ENCODE measurements around the gene BPIFB6. TPM values are rescaled to one million over a fixed set of nuclear protein-coding genes. Genes with fewer than 3 reads are reported as not detected.

BPIFB6 gene
- total RNA-seq: not detected
- not detected for polyA plus RNA-seq
- not detected for total RNA-seq

DNA sequence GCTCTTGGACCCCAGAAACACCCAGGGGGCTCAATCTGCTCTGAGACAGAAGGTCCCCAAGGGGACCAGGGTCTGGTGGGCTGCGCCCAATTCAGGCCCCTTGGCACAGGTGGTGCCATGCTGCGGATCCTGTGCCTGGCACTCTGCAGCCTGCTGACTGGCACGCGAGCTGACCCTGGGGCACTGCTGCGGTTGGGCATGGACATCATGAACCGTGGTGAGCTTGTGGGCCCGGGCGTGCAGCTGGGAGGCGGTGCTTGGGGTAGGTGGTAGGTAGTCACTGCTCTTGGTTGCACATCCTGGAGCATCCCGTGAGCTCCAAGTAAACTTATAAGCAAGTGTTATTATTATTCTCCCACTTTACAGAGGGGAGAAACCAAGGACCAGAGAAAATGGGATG, at the start of gene BPIFB6:
Gene BPIFB6 (plus strand): TSS at position 118 of the 400 bp plus-strand sequence. CDS start 0 bp downstream, at position 118.
- H3K4me3 ChIP-seq (ENCODE audit: low read length): no peak within 1 kb of the TSS
- H3K9me3 ChIP-seq (ENCODE audit: control insufficient read depth in 2 of 3, low read length in 3 of 3): peaks cover 0 to 10% (median 0%) of the 10 kb centered on the region in 3 experiments
- no peaks in the 10 kb centered on the region for H3K4me1 ChIP-seq (ENCODE audit: control insufficient read depth in 2 of 2, insufficient read depth in 2 of 2, low read length in 2 of 2)
- peak within 1 kb of the TSS in 1 of 9 donors; percentile 12 for H3K27ac Mint-ChIP-seq
- POLR2A ChIA-PET: no interaction called here
- peaks cover 0 to 5% (median 0%) of the 10 kb centered on the region in 7 donors for H3K4me1 Mint-ChIP-seq
- H3K27me3 Mint-ChIP-seq: no peaks in the 10 kb centered on the region
- peaks cover 0 to 17% (median 6%) of the 10 kb centered on the region in 11 donors for H3K9me3 Mint-ChIP-seq
- intact Hi-C loops (cut with micrococcal nuclease): no loop called here
- CTCF ChIA-PET: no interaction called here
- H3K36me3 ChIP-seq (ENCODE audit: control insufficient read depth in 2 of 3, insufficient read depth in 3 of 3, low read length in 3 of 3): no peaks in the 10 kb centered on the region
- DNase-seq (no peak), ATAC-seq (no peak)
- no peak within 1 kb of the TSS for H3K4me3 Mint-ChIP-seq
- H3K36me3 Mint-ChIP-seq: peaks cover 0 to 9% (median 3%) of the 10 kb centered on the region in 5 donors
- H3K27ac ChIP-seq (ENCODE audit: low read depth, low read length): no peak within 1 kb of the TSS
- no peaks in the 10 kb centered on the region for H3K27me3 ChIP-seq (ENCODE audit: control insufficient read depth in 2 of 2, insufficient read depth in 2 of 2, low read length in 2 of 2)

DNA sequence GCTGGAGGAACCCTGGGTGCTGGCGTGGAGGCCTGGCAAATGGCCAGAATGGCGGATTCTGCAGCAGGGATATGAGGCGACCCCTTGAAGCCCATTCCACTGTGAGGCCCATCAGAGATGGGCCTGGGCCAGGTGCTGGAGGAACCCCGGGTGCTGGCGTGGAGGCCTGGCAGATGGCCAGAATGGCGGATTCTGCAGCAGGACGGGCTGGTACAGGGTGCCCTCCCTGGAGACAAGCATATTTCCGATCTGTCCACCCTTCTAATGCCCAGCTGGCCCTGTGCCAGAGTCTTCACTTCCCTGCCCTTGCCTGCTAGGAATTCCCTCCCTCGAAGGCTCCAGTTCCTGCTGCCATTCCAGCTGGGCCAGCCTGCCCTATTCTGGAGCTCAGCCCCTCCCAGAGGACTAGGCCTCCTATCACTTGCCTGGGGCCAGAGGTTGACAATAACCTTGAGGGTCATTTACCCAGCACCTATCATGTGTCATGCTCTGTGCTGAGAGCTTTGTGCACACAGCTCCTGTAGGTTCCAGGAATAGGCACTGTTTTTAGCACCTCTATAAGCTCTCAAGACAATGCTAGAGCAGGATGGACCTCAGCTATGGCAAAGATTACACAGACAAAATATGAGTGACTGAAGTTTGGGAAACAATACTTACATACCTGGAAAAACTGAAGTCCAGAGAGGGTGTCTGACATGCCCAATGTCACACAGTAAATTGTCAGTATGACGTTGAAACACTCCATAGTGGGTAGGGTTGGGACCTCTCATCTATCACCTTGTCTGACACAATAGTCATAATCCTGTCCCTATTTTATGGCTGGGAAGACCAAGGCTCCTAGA, 48.6 kb upstream of the BPIFB6 start:
- DNase-seq: no peak
- POLR2A ChIA-PET: interaction anchor here (1.0 to 7.2 kb wide), 2 partner anchors 12 to 163 kb away, joined by 3 to 61 read pairs; no protein-coding TSS in a partner anchor
- H3K4me1 Mint-ChIP-seq: peaks cover 3 to 56% (median 50%) of the 10 kb centered on the region in 7 donors
- Histone ChIP-seq H3K4me1 (ENCODE audit: control insufficient read depth in 2 of 2, insufficient read depth in 2 of 2, low read length in 2 of 2) (peaks cover 0 to 2% of the 10 kb centered on the region in 2 donors), H3K4me3 (ENCODE audit: low read length) (no peak overlapping the region), H3K9me3 (ENCODE audit: control insufficient read depth in 2 of 3, low read length in 3 of 3) (no peaks in the 10 kb centered on the region), H3K36me3 (ENCODE audit: control insufficient read depth in 2 of 3, insufficient read depth in 3 of 3, low read length in 3 of 3) (no peaks in the 10 kb centered on the region), H3K27me3 (ENCODE audit: control insufficient read depth in 2 of 2, insufficient read depth in 2 of 2, low read length in 2 of 2) (no peaks in the 10 kb centered on the region), H3K27ac (ENCODE audit: low read depth, low read length) (no peak overlapping the region)
- no peak for ATAC-seq
- H3K4me3 Mint-ChIP-seq: no peak overlapping the region
- H3K9me3 Mint-ChIP-seq: peaks cover 0 to 7% (median 0%) of the 10 kb centered on the region in 11 donors
- CTCF ChIA-PET: interaction anchor here (0.9 kb wide), 1 partner anchor 9 kb away, joined by 3 read pairs; no protein-coding TSS in a partner anchor
- peaks cover 0 to 1% (median 0%) of the 10 kb centered on the region in 5 donors for H3K36me3 Mint-ChIP-seq
- no peaks in the 10 kb centered on the region for H3K27me3 Mint-ChIP-seq
- H3K27ac Mint-ChIP-seq: peak overlapping the region in 6 of 9 donors; percentile 40 to 78 (median 57)
- intact Hi-C loops (cut with micrococcal nuclease): no loop called here

DNA sequence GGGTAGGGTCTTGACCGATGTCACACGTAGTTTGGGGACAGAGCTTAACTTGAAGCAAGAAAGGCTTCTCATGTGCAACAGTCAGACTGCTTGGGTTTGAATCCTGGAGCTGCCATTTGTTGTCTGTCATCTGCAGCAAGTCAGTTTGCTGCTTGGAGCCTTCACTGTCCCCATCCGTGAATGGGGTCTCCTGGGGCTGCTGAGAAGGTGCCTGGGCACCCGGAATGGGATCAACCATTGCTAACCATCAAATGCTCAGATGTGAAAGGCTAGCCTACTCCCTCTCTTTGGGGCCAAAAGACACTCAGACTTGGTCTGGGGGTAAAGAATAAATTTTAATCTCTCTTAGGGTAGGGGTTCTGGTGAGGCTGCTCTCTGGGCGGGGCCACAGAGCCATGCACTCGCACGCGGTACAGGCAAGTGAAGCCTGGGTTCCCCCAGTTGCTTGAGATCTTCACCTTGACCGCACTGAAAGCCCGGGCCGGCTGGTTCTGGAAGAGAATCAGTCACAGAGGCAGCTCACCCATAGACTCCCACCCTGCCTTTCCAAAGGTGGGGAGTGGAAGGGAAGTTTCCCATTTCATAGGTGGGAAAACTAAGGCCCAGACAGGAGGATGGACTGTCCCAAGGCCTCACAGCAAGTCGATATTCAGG, 47.9 kb upstream of the BPIFB6 start:
- ATAC-seq (no peak), DNase-seq (no peak)
- Histone ChIP-seq H3K4me3 (ENCODE audit: low read length) (no peak overlapping the region), H3K9me3 (ENCODE audit: control insufficient read depth in 2 of 3, low read length in 3 of 3) (no peaks in the 10 kb centered on the region), H3K36me3 (ENCODE audit: control insufficient read depth in 2 of 3, insufficient read depth in 3 of 3, low read length in 3 of 3) (no peaks in the 10 kb centered on the region), H3K27me3 (ENCODE audit: control insufficient read depth in 2 of 2, insufficient read depth in 2 of 2, low read length in 2 of 2) (no peaks in the 10 kb centered on the region), H3K4me1 (ENCODE audit: control insufficient read depth in 2 of 2, insufficient read depth in 2 of 2, low read length in 2 of 2) (no peaks in the 10 kb centered on the region), H3K27ac (ENCODE audit: low read depth, low read length) (no peak overlapping the region)
- ChIA-PET POLR2A (interaction anchor here (1.0 to 7.2 kb wide), 2 partner anchors 13 to 163 kb away, joined by 3 to 61 read pairs; no protein-coding TSS in a partner anchor), CTCF (interaction anchor here (0.9 kb wide), 1 partner anchor 9 kb away, joined by 3 read pairs; no protein-coding TSS in a partner anchor)
- no peak overlapping the region for H3K4me3 Mint-ChIP-seq
- H3K4me1 Mint-ChIP-seq: peaks cover 3 to 50% (median 46%) of the 10 kb centered on the region in 7 donors
- H3K27me3 Mint-ChIP-seq: no peaks in the 10 kb centered on the region
- peaks cover 0 to 5% (median 0%) of the 10 kb centered on the region in 11 donors for H3K9me3 Mint-ChIP-seq
- intact Hi-C loops (cut with micrococcal nuclease): no loop called here
- peak overlapping the region in 6 of 9 donors; percentile 15 to 67 (median 44) for H3K27ac Mint-ChIP-seq
- H3K36me3 Mint-ChIP-seq: no peaks in the 10 kb centered on the region

DNA sequence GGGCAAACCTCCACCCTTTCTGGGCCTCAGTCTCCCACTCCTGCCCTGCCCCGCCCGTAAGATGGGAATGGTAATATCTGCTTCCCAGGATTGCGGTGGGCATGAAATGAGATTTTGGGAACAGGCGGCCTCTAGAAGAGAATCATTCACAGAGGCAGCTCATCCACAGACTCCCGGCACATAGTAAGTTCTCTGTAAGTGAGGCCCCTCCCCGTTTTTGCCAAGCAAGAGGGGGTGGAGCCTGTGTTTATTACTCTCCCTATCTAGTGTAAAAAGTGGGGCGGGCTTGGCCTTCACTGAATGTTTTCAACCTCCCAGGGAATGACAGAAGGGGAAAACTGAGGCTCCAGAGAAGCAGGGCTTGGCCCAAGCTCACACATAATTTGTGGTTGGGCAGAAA, 47.3 kb upstream of the BPIFB6 start:
- Mint-ChIP-seq H3K36me3 (no peaks in the 10 kb centered on the region), H3K27ac (peak overlapping the region in 4 of 9 donors; percentile 8 to 67 (median 48)), H3K4me3 (no peak overlapping the region), H3K4me1 (peaks cover 3 to 48% (median 43%) of the 10 kb centered on the region in 7 donors), H3K9me3 (peaks cover 0 to 5% (median 0%) of the 10 kb centered on the region in 11 donors), H3K27me3 (no peaks in the 10 kb centered on the region)
- Histone ChIP-seq H3K27ac (ENCODE audit: low read depth, low read length) (no peak overlapping the region), H3K4me1 (ENCODE audit: control insufficient read depth in 2 of 2, insufficient read depth in 2 of 2, low read length in 2 of 2) (no peaks in the 10 kb centered on the region), H3K27me3 (ENCODE audit: control insufficient read depth in 2 of 2, insufficient read depth in 2 of 2, low read length in 2 of 2) (no peaks in the 10 kb centered on the region), H3K36me3 (ENCODE audit: control insufficient read depth in 2 of 3, insufficient read depth in 3 of 3, low read length in 3 of 3) (no peaks in the 10 kb centered on the region), H3K9me3 (ENCODE audit: control insufficient read depth in 2 of 3, low read length in 3 of 3) (no peaks in the 10 kb centered on the region), H3K4me3 (ENCODE audit: low read length) (no peak overlapping the region)
- intact Hi-C loops (cut with micrococcal nuclease): no loop called here
- CTCF ChIA-PET: no interaction called here
- POLR2A ChIA-PET: interaction anchor here (7.2 kb wide), 1 partner anchor 13 kb away, joined by 61 read pairs; no protein-coding TSS in a partner anchor
- no peak for DNase-seq
- ATAC-seq: no peak

DNA sequence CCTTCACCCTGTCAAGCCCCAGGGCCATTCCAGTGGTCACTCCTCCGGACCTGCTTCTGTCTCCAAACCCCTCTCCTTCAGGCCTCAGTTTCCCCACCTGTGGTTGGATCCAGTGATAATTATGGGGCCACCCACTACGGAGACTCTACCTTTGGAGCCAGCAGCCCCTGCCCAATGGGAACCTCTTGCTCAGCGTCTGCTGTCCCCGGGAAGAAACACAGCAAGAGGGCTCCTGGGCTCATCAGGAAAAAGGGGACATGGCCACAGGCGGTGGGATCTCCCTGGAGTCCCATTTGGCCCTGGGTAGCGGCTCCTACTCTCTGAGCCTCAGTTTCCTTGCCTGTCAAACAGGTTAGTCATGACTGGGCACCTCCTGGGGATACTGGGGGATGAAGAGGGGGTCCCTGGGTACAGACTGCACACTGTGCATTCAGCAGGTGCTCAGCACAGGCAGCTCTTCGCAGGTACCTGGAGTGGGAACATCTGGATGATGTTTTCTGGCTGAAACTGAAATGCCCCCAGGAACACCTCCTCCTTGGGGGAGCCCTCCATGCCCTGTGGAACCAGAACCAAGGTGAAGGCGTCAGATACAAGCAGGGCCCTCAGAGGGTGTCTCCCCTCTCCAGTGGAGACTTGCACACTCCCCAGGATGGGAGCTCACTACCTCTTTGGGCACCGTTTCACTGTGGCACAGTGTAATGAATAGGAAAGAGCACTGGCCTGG, 46.7 kb upstream of the BPIFB6 start:
- Histone ChIP-seq H3K36me3 (ENCODE audit: control insufficient read depth in 2 of 3, insufficient read depth in 3 of 3, low read length in 3 of 3) (no peaks in the 10 kb centered on the region), H3K9me3 (ENCODE audit: control insufficient read depth in 2 of 3, low read length in 3 of 3) (no peaks in the 10 kb centered on the region), H3K27ac (ENCODE audit: low read depth, low read length) (no peak overlapping the region), H3K27me3 (ENCODE audit: control insufficient read depth in 2 of 2, insufficient read depth in 2 of 2, low read length in 2 of 2) (no peaks in the 10 kb centered on the region), H3K4me1 (ENCODE audit: control insufficient read depth in 2 of 2, insufficient read depth in 2 of 2, low read length in 2 of 2) (no peaks in the 10 kb centered on the region), H3K4me3 (ENCODE audit: low read length) (no peak overlapping the region)
- CTCF ChIA-PET: interaction anchor here (0.5 to 1.6 kb wide), 3 partner anchors 20 to 419 kb away, joined by 3 to 5 read pairs (median 3); partner anchors contain the start of gene SUN5
- ATAC-seq (no peak), DNase-seq (no peak)
- intact Hi-C loops (cut with micrococcal nuclease): no loop called here
- POLR2A ChIA-PET: interaction anchor here (7.2 kb wide), 1 partner anchor 14 kb away, joined by 61 read pairs; no protein-coding TSS in a partner anchor
- Mint-ChIP-seq H3K4me3 (no peak overlapping the region), H3K27ac (peak overlapping the region in 2 of 9 donors; percentile 32 to 67), H3K27me3 (no peaks in the 10 kb centered on the region), H3K9me3 (peaks cover 0 to 5% (median 0%) of the 10 kb centered on the region in 11 donors), H3K4me1 (peaks cover 3 to 46% (median 41%) of the 10 kb centered on the region in 7 donors), H3K36me3 (no peaks in the 10 kb centered on the region)

DNA sequence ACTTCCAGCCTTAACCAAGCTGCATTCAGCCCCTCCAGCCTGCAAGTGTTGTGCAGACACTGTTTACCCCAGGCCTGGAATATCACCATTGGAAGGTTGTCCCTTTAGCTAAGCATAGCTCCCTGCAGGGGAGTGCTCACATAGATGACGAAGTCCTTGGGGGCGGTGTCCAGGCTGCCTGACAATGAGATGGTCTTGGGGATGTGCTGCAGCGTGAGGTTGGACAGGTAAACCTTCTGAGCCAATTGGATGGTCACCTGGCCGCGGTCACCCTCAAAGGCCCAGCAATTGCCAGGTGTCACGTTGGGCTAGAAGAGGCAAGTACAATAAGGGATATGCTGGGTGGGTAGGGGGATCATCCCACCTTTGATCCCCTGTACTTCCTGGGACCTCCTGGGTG, 45.9 kb upstream of the BPIFB6 start:
- DNase-seq: no peak
- Mint-ChIP-seq H3K27me3 (no peaks in the 10 kb centered on the region), H3K4me3 (no peak overlapping the region), H3K27ac (no peak overlapping the region), H3K36me3 (no peaks in the 10 kb centered on the region), H3K9me3 (peaks cover 0 to 5% (median 0%) of the 10 kb centered on the region in 11 donors), H3K4me1 (peaks cover 3 to 52% (median 42%) of the 10 kb centered on the region in 7 donors)
- no peak overlapping the region for H3K27ac ChIP-seq (ENCODE audit: low read depth, low read length)
- POLR2A ChIA-PET: interaction anchor here (7.2 kb wide), 1 partner anchor 15 kb away, joined by 61 read pairs; no protein-coding TSS in a partner anchor
- intact Hi-C loops (cut with micrococcal nuclease): no loop called here
- CTCF ChIA-PET: interaction anchor here (1.0 to 1.6 kb wide), 2 partner anchors 19 to 41 kb away, joined by 3 to 5 read pairs; partner anchors contain the start of gene SUN5
- H3K4me3 ChIP-seq (ENCODE audit: low read length): no peak overlapping the region
- H3K27me3 ChIP-seq (ENCODE audit: control insufficient read depth in 2 of 2, insufficient read depth in 2 of 2, low read length in 2 of 2): no peaks in the 10 kb centered on the region
- H3K9me3 ChIP-seq (ENCODE audit: control insufficient read depth in 2 of 3, low read length in 3 of 3): no peaks in the 10 kb centered on the region
- no peak for ATAC-seq
- peaks cover 0 to 5% of the 10 kb centered on the region in 2 donors for H3K4me1 ChIP-seq (ENCODE audit: control insufficient read depth in 2 of 2, insufficient read depth in 2 of 2, low read length in 2 of 2)
- no peaks in the 10 kb centered on the region for H3K36me3 ChIP-seq (ENCODE audit: control insufficient read depth in 2 of 3, insufficient read depth in 3 of 3, low read length in 3 of 3)

All from naive thymus-derived CD4-positive, alpha-beta T cell (primary cell).